Measurements from ENCODE around the gene KCTD4. TPM values are rescaled to one million over a fixed set of nuclear protein-coding genes. Genes with fewer than 3 reads are reported as not detected.

Gene KCTD4
- total RNA-seq, 1 donor from 2014 or later = not detected

DNA sequence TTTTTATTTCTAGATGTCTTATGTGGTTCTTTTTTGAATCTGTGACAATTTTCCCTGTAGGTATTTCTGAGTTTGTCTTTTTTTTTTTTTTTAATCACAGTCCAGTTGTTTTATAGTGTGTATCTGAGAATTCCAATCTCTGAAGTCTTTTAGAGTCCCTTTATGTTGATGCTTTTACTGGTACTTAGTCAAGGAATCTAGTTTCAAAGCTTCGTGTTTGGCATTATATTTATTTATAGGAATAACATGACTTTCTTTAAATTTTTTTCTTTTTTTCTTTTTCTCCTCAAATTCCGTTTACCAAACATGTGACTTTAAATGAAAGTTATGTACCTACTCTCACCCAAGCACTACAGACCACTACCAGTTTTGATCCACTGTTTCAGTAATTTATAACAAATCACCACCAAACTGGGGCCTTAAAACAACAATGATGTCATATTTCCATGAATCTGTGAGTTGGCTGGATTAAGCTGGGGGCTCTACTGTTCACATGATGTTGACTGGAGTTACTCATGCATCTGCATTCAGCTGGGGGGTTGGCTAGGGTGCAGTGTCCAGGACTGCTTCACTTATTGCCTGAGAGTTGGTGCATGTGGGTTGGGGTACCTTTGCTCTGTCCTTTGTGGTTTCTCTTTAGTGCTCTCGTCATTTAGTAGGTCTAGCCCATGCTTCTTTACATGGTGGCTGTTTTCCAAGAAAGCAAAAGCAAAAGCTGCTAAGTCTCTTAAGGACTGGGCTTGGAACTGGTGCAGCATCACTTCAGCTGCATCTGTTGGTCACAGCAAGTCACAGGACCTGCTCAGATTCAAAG lies 22.3 kb downstream of the KCTD4 start:
- TF ChIP-seq, protein P1, sequence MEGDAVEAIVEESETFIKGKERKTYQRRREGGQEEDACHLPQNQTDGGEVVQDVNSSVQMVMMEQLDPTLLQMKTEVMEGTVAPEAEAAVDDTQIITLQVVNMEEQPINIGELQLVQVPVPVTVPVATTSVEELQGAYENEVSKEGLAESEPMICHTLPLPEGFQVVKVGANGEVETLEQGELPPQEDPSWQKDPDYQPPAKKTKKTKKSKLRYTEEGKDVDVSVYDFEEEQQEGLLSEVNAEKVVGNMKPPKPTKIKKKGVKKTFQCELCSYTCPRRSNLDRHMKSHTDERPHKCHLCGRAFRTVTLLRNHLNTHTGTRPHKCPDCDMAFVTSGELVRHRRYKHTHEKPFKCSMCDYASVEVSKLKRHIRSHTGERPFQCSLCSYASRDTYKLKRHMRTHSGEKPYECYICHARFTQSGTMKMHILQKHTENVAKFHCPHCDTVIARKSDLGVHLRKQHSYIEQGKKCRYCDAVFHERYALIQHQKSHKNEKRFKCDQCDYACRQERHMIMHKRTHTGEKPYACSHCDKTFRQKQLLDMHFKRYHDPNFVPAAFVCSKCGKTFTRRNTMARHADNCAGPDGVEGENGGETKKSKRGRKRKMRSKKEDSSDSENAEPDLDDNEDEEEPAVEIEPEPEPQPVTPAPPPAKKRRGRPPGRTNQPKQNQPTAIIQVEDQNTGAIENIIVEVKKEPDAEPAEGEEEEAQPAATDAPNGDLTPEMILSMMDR (IDR thresholded peaks at IDR 0.05; ENCODE audit: unreplicated experiment) = no peak
- H3K27me3 Mint-ChIP-seq (ENCODE audit: unreplicated experiment) = peaks cover 5% of the 10 kb centered on the region

DNA sequence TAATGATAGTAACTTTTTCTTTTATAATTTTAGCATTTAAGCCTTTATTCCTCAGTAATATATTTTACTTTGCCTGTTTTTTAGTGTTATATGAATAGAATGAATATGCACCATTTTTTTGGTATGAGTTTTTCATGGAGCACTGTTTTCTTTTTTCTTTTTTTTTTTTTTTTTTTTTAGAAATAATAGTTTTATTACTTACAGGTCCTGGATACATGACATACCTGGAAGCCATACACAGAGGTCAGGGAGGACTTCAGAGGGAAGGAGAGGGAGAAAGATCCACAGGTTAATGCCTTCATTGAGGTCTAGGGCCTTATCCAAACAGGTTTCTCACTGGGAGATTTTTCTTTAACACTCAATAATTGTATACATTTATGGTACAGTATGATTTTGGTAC lies 26.4 kb downstream of the KCTD4 start:
- no peaks in the 10 kb centered on the region for H3K36me3 Mint-ChIP-seq (ENCODE audit: low read depth, unreplicated experiment)
- H3K27me3 Mint-ChIP-seq (ENCODE audit: unreplicated experiment) = peaks cover 3% of the 10 kb centered on the region
- no peak overlapping the region for H3K27ac Mint-ChIP-seq (ENCODE audit: unreplicated experiment)
- H3K9me3 Mint-ChIP-seq (ENCODE audit: unreplicated experiment) = no peaks in the 10 kb centered on the region
- no peaks in the 10 kb centered on the region for H3K4me1 Mint-ChIP-seq (ENCODE audit: unreplicated experiment)
- TF ChIP-seq, protein P1 (IDR thresholded peaks at IDR 0.05; ENCODE audit: unreplicated experiment) = no peak
- no peak for DNase-seq (ENCODE audit: low spot score)
- H3K4me3 Mint-ChIP-seq (ENCODE audit: unreplicated experiment) = no peak overlapping the region

More for the DNA sequence above, 22.3 kb downstream of the KCTD4 start:
- H3K4me1 Mint-ChIP-seq (ENCODE audit: unreplicated experiment) = no peaks in the 10 kb centered on the region
- DNase-seq (ENCODE audit: low spot score) = no peak
- H3K27ac Mint-ChIP-seq (ENCODE audit: unreplicated experiment) = no peak overlapping the region
- H3K36me3 Mint-ChIP-seq (ENCODE audit: low read depth, unreplicated experiment) = no peaks in the 10 kb centered on the region
- no peaks in the 10 kb centered on the region for H3K9me3 Mint-ChIP-seq (ENCODE audit: unreplicated experiment)
- H3K4me3 Mint-ChIP-seq (ENCODE audit: unreplicated experiment) = no peak overlapping the region

DNA sequence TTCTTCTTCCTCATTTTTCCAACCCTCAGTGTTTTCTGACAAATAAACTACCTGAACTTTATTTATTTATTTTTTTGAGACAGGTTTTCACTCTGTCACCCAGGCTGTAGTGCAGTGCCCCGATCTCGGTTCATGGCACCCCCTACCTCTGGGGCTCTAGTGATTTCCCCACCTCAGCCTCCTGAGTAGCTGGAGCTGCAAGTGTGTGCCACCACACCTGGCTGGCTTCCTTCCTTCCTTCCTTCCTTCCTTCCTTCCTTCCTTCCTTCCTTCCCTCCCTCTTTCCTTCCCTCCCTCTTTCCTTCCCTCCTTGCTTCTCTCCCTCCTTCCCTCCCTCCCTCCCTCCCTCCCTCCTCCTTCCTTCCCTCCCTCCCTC lies 32.3 kb downstream of the KCTD4 start:
- TF ChIP-seq, protein P1 (IDR thresholded peaks at IDR 0.05; ENCODE audit: unreplicated experiment) = no peak
- H3K36me3 Mint-ChIP-seq (ENCODE audit: low read depth, unreplicated experiment) = no peaks in the 10 kb centered on the region
- no peaks in the 10 kb centered on the region for H3K27me3 Mint-ChIP-seq (ENCODE audit: unreplicated experiment)
- no peak overlapping the region for H3K27ac Mint-ChIP-seq (ENCODE audit: unreplicated experiment)
- H3K4me3 Mint-ChIP-seq (ENCODE audit: unreplicated experiment) = no peak overlapping the region
- no peaks in the 10 kb centered on the region for H3K9me3 Mint-ChIP-seq (ENCODE audit: unreplicated experiment)
- no peaks in the 10 kb centered on the region for H3K4me1 Mint-ChIP-seq (ENCODE audit: unreplicated experiment)
- no peak for DNase-seq (ENCODE audit: low spot score)

DNA sequence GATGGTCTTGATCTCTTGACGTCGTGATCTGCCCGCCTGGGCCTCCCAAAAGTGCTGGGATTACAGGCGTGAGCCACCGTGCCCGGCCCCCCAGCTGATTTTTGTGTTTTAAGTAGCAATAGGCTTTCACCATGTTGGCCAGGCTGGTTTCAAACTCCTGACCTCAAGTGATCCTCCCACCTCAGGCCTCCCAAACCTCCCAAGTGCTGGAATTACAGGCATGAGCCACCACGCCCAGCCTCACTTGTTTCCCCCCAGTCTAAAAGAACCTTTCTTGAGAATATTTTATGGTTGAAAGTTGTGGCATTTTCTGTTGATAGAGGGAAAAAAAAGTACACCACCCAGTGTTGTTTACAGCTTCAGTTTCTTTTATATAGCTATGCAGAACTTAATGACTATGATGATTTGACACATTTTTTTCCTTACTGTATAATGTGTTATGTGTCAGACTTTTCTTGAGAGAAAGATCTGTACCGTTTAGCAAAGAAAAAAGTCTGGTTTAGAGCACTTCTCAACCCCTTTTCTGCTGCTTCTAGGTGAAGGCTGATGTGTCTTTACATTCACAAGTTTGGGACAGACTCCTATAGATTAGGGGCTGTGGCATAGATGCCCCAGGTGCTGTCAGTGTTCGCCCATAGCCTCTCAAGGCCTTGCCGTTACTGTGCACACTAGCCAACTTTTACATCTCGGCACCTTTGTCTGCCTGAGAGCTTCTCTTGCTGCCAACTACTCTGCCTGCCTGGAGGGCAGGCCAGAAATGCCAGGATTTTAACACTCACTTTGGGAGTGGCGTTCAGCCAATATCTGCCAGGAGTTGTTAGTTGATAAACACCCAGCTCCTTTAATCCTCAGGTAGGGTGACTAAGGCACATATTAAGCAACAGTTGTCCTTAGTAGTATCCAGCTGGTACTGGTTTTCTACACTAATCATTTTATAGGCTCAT lies 33.0 kb downstream of the KCTD4 start:
- Mint-ChIP-seq H3K4me3 (ENCODE audit: unreplicated experiment) (no peak overlapping the region), H3K36me3 (ENCODE audit: low read depth, unreplicated experiment) (no peaks in the 10 kb centered on the region), H3K27ac (ENCODE audit: unreplicated experiment) (no peak overlapping the region), H3K4me1 (ENCODE audit: unreplicated experiment) (no peaks in the 10 kb centered on the region), H3K9me3 (ENCODE audit: unreplicated experiment) (no peaks in the 10 kb centered on the region), H3K27me3 (ENCODE audit: unreplicated experiment) (no peaks in the 10 kb centered on the region)
- DNase-seq (ENCODE audit: low spot score) = no peak
- TF ChIP-seq, protein P1 (IDR thresholded peaks at IDR 0.05; ENCODE audit: unreplicated experiment) = no peak

Data from endothelial cell (in vitro differentiated cells).